ENCODE results near the gene TRMT5. TPM values are rescaled to one million over a fixed set of nuclear protein-coding genes. Genes with fewer than 3 reads are reported as not detected.

Gene TRMT5
- total and polyA plus RNA-seq, 2 donors (not counting 1 experiment from before 2014, with no cell fraction given), result 8.0 to 18.3 TPM

DNA sequence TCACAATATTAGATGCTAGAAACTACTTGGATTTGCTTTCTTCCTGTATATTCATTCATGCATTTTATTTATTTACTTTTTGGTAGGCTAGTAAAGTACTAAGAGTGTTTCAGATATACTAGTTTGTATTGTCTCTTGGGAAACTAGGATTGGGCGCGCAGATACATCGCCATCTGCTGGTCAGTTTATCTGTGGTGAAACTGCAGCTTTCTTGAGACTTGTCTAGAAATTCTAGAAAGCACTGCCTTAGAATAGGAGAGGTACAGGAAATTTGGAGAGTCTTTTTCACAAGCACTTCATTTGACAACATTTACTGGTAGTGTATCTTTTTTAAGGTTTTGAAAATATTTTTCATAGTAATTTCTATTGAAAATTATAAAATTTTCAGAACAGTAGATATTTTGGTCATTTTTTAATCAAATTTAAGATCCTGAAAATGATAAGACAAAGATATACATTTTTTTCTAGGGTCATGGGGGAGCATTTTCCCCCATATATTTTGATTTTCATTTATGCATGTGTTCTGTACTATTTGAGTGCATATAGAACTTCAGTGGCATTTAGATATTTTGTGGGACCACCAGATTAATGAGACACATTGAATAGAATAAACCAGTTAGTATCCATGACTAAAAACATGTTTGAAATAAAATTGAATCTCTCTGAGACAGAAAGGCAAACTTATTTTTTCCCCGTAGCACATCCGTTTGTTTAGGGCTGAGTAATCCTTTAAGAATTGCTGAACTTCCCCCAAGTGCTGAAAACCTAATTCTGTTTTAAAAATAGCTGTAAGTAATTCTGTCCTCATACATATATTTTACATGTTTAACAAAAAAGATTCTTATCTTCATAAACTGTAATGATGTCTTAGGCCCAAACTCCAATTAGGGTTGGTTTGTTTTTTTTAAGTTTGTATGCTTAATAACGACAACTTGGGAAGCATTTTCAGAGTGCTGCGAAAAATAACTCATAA, 44.7 kb upstream of the TRMT5 start:
- Histone ChIP-seq H3K9ac (ENCODE audit: insufficient read depth, low read length) (no peak overlapping the region), H3K27me3 (ENCODE audit: control insufficient read depth, insufficient read depth, low read length) (no peaks in the 10 kb centered on the region), H3K36me3 (ENCODE audit: control insufficient read depth, insufficient read depth, low read length) (no peaks in the 10 kb centered on the region), H3K4me3 (replicated peaks in 1 of 4; ENCODE audit: control extremely low read depth in 1 of 4, insufficient read depth in 1 of 4, low read depth in 3 of 4, low read length in 4 of 4) (peak overlapping the region in 2 of 4 experiments; percentile 13 to 27), H3K9me3 (ENCODE audit: control insufficient read depth, insufficient read depth, low read depth, low read length) (no peaks in the 10 kb centered on the region), H3K27ac (ENCODE audit: insufficient read depth, low read length) (peak overlapping the region; percentile 15), H4K20me1 (ENCODE audit: control insufficient read depth, extremely low read depth, insufficient read depth, low read length) (no peaks in the 10 kb centered on the region), H2AFZ (ENCODE audit: low read length) (no peak overlapping the region), H3K79me2 (ENCODE audit: control insufficient read depth, insufficient read depth, low read length) (no peaks in the 10 kb centered on the region), H3K4me1 (ENCODE audit: control insufficient read depth, extremely low read depth, insufficient read depth, low read length) (peaks cover 2% of the 10 kb centered on the region), H3K4me2 (ENCODE audit: extremely low read depth, insufficient read depth, low read length) (peak overlapping the region; percentile 69)
- peak; percentile 75 to 86 for DNase-seq (ENCODE audit: low read depth in 2 of 2)
- TF ChIP-seq, protein P1, sequence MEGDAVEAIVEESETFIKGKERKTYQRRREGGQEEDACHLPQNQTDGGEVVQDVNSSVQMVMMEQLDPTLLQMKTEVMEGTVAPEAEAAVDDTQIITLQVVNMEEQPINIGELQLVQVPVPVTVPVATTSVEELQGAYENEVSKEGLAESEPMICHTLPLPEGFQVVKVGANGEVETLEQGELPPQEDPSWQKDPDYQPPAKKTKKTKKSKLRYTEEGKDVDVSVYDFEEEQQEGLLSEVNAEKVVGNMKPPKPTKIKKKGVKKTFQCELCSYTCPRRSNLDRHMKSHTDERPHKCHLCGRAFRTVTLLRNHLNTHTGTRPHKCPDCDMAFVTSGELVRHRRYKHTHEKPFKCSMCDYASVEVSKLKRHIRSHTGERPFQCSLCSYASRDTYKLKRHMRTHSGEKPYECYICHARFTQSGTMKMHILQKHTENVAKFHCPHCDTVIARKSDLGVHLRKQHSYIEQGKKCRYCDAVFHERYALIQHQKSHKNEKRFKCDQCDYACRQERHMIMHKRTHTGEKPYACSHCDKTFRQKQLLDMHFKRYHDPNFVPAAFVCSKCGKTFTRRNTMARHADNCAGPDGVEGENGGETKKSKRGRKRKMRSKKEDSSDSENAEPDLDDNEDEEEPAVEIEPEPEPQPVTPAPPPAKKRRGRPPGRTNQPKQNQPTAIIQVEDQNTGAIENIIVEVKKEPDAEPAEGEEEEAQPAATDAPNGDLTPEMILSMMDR (conservative IDR thresholded peaks at IDR 0.05 in 1 of 2, IDR thresholded peaks at IDR 0.05 in 1 of 2; ENCODE audit: low read depth in 1 of 2, low read length in 2 of 2), result peak; percentile 80 to 90
- TF ChIP-seq EZH2 (IDR thresholded peaks at IDR 0.05; ENCODE audit: low read length, missing control alignments), result no peak

DNA sequence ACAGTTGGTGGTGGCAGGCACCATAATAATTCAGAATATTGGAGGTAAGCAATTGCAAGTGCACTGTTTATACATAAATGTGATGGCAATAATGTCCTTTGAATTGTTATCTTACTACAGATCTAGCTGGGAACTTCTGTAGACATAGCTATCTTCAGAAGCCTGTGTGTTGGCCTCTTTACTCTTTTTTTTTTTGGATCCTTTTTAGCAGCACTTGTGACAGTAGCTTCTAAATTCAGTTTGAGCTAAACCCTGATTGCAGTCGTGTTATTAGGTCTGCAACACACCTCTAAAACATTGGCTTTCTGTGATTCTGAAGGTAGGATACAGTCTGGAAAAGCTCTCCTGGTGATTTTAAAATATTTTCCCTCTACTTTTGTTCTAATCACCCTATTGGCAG, 38.7 kb upstream of the TRMT5 start:
- H3K9me3 ChIP-seq (ENCODE audit: control insufficient read depth, insufficient read depth, low read depth, low read length), result no peaks in the 10 kb centered on the region
- no peak for DNase-seq (ENCODE audit: low read depth in 2 of 2)
- no peak overlapping the region for H3K4me3 ChIP-seq (replicated peaks in 1 of 4; ENCODE audit: control extremely low read depth in 1 of 4, insufficient read depth in 1 of 4, low read depth in 3 of 4, low read length in 4 of 4)
- H2AFZ ChIP-seq (ENCODE audit: low read length), result no peak overlapping the region
- H3K9ac ChIP-seq (ENCODE audit: insufficient read depth, low read length), result no peak overlapping the region
- no peaks in the 10 kb centered on the region for H3K4me1 ChIP-seq (ENCODE audit: control insufficient read depth, extremely low read depth, insufficient read depth, low read length)
- no peak overlapping the region for H3K4me2 ChIP-seq (ENCODE audit: extremely low read depth, insufficient read depth, low read length)
- H3K27me3 ChIP-seq (ENCODE audit: control insufficient read depth, insufficient read depth, low read length), result no peaks in the 10 kb centered on the region
- H3K36me3 ChIP-seq (ENCODE audit: control insufficient read depth, insufficient read depth, low read length), result no peaks in the 10 kb centered on the region
- no peak overlapping the region for H3K27ac ChIP-seq (ENCODE audit: insufficient read depth, low read length)
- no peaks in the 10 kb centered on the region for H4K20me1 ChIP-seq (ENCODE audit: control insufficient read depth, extremely low read depth, insufficient read depth, low read length)
- H3K79me2 ChIP-seq (ENCODE audit: control insufficient read depth, insufficient read depth, low read length), result no peaks in the 10 kb centered on the region
- TF ChIP-seq, protein P1 (conservative IDR thresholded peaks at IDR 0.05 in 1 of 2, IDR thresholded peaks at IDR 0.05 in 1 of 2; ENCODE audit: low read depth in 1 of 2, low read length in 2 of 2), result no peak
- no peak for TF ChIP-seq EZH2 (IDR thresholded peaks at IDR 0.05; ENCODE audit: low read length, missing control alignments)

DNA sequence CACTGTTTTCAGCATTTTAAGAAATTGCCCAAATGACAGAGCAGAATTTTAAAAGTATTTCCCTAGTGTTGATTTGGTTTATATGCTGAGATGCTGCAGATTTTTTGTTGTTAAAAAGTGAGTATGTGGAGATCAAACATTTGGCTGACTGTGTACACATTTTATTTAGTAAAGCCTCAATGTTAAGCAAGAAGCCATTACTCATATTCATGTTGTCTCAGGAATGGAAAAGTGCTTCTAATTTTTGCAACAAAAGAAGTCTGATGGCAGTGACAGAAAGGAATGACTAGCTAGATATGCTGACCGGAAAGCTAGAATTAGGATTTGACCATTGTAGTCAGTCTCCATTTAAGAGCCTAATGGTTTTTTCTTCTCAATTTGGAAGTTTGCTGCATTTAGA, 22.7 kb upstream of the TRMT5 start:
- Histone ChIP-seq H3K36me3 (ENCODE audit: control insufficient read depth, insufficient read depth, low read length) (no peaks in the 10 kb centered on the region), H3K27ac (ENCODE audit: insufficient read depth, low read length) (no peak overlapping the region), H3K9me3 (ENCODE audit: control insufficient read depth, insufficient read depth, low read depth, low read length) (no peaks in the 10 kb centered on the region), H2AFZ (ENCODE audit: low read length) (no peak overlapping the region), H3K79me2 (ENCODE audit: control insufficient read depth, insufficient read depth, low read length) (no peaks in the 10 kb centered on the region), H3K4me2 (ENCODE audit: extremely low read depth, insufficient read depth, low read length) (no peak overlapping the region), H3K9ac (ENCODE audit: insufficient read depth, low read length) (no peak overlapping the region), H4K20me1 (ENCODE audit: control insufficient read depth, extremely low read depth, insufficient read depth, low read length) (no peaks in the 10 kb centered on the region), H3K4me3 (replicated peaks in 1 of 4; ENCODE audit: control extremely low read depth in 1 of 4, insufficient read depth in 1 of 4, low read depth in 3 of 4, low read length in 4 of 4) (no peak overlapping the region), H3K27me3 (ENCODE audit: control insufficient read depth, insufficient read depth, low read length) (no peaks in the 10 kb centered on the region), H3K4me1 (ENCODE audit: control insufficient read depth, extremely low read depth, insufficient read depth, low read length) (no peaks in the 10 kb centered on the region)
- TF ChIP-seq, protein P1 (conservative IDR thresholded peaks at IDR 0.05 in 1 of 2, IDR thresholded peaks at IDR 0.05 in 1 of 2; ENCODE audit: low read depth in 1 of 2, low read length in 2 of 2), result no peak
- TF ChIP-seq EZH2 (IDR thresholded peaks at IDR 0.05; ENCODE audit: low read length, missing control alignments), result no peak
- DNase-seq (ENCODE audit: low read depth in 2 of 2), result peak in 1 of 2 donors; percentile 49
